C1 segment of cervical spinal cord (tissue), 14 donors: ENCODE data around the gene THADA.
"Not testable (repeated sequence)": the region's sequence is repeated elsewhere in the genome, so short reads cannot be mapped to it uniquely, and the experiment has no call there.

Source experiments
- DNase-seq, 14 donors: peaks; one replicate each; lab custom pipeline; 2025; lab: John Stamatoyannopoulos, UW

Gene THADA

DNA sequence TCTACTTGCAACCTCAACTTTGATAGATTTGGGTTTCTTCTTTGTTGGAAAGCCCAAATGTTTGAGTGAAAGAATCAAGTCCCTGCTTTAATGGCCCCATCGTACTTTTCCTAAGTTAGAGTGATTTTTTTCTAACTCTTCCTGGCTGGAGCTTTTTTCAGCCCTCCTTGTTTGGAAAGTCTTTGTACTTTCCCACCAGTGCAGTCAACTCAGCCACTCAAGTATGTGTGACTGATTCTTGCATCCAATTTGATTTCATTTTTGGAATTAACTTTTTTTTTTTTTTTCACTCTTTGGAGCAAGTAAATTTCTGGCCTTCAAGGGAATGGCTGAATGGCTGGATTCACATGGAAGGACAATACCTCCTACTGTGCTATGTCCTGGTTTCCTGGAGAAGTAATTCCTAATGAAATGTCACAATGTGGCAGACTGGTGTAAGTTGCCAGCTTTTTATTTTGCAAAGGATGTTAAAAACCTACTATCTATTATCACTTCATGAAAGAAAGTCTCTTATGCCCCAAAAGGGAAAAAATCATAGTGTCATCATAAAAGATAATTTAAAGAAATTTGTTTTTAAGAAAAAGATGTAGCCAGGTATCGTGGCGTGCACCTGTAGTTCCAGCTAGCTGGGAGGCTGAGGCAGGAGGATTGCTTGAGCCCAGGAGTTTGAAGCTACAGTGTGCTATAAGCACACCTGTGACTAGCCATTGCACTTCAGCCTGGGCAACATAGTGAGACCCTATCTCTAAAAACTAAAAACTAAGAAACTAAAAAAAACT lies 293.5 kb downstream of the THADA start:
- peak in 1 of 14 donors; percentile 83 for DNase-seq

- DNase-seq = peak in 1 of 14 donors; percentile 73
These were observed 294.9 kb downstream of the THADA start for GRCh38 chr2:43300781-43301583.

- no peak for DNase-seq
These were observed 295.6 kb downstream of the THADA start for GRCh38 chr2:43300222-43300621.

DNA sequence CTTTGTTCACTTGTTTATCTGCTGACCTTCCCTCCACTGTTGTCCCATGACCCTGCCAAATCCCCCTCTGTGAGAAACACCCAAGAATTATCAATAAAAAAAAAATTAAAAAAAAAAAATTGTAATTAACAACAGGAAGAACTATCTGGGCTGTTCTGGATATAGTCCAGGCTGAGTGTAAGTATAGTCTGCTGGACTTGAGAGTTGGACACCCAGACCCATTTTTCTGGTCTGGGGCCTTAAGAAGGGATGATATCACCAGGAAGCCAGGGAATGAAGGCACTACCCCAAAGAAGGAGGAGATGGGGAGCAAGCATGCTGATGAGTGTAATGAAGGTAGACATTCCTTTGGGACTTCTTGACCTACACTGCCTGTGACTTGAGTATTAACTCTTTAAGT lies 297.3 kb downstream of the THADA start:
- no peak for DNase-seq

- not testable (repeated sequence) for DNase-seq
These were observed 298.1 kb downstream of the THADA start for GRCh38 chr2:43297740-43298139.

DNA sequence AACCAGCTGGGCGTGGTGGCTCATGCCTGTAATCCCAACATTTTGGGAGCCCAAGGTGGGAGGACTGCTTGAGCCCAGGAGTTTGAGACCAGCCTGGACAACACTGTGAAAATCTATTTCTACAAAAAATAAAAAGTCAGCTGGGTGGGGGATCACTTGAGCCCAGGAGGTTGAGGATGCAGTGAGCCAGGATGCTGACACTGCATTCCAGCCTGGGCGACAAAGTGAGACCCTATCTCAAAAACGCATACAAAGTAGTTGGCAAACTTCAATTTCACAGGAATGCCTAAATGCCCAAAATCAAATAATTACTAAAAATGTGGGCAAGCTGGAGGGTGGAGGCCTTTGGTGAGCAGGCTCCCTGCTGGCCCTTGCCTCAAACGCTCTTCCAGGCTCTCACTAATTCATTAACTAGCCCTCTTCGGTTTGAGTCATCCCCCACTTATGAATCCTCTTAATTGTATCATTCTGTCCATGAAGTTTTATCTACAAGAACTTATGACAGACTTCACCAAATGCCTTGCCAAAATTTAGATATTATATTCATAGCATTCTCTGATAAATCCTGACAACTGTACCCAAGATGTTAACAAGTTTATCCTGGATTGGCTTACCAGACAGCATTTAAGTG lies 300.8 kb downstream of the THADA start:
- DNase-seq = no peak

DNA sequence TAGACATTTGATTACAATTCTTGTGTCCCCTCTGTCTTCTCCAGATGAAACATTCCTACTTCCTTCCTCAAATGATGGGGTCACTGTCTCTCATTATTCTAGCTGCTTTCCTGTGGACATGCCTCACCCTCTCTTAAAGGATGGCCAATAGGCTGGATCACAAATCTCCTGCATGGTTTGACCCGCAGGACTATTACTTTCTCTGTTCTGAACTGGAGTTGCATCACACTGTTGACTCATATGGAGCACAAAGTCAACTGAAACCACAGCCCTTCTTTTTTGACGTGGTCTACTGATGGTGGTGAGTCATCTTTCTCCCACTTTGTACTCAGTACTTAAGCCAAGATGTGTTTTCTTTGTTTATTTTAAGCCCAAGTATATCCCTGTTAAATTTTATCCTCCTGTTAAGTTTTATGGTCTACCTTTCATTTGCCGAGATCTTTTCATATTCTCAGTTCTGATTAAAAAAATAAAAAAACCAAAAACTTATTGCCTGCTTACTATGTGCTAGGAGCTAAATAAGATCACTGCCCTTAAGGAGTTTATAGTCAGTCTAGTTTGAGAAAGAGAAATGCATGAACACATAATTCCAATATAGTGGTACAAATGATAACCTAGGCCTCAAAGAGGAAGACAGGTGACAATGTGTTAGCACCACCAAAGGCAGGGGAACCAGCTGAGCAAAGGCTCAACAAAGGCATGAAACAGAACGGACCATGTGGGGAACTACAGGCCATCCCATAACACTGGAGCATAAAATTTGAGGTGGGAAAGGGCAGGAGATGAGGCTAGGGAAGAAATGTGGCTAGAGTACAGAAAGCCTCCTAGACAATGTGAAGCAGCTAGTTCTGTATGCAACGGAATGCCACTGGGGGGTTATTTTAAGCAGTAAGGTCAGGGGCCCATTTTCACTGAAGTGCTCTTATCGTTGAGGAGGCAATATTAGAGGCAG lies 301.8 kb downstream of the THADA start:
- DNase-seq = peak in 1 of 14 donors; percentile 17

DNA sequence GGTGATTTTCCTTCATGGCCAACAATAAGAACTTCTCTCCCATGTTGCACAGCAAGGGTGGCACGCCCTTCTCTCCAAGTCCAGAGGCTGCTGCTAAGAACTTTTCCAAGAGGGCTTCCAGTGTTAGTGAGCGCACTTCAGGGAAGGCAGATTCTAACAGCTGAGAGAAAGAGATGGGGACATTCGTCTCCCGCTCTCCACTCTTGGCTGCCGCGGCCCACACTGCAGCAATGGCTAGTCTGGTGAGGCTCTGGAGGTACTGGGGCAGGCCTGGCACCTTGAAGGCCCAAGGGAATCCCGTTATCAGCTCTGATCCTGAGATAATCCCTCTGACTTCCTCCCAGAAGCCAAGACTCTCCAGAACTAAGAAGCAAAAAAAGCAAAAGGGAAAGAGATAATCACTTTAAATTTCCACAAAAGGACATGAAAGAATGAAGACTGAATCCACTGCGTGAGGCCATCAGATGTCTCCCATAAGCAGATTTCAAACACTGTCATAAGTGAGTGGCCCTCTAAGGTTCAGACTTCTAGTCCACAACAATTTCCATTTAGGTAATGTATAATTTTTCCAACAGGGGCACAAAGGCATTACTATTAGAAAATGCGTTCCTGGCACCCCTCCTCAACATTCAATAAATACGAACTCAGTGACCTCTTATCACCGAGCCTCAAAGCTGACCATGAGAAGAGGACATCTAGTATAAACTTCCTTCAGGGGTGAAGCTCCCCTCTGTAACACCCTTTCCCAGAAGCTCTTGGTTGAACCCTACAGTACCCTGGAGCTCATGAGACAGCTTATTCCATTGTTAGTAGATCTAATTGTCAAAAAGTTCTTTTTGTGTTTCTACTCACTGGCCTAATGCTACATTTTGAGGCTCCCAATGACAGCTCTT lies 302.7 kb downstream of the THADA start:
- DNase-seq = no peak

- no peak for DNase-seq
These were observed 303.5 kb downstream of the THADA start for GRCh38 chr2:43292297-43292696.

GRCh38 chr2:43289331-43289730 lies 306.5 kb downstream of the THADA start:
- DNase-seq = no peak

DNA sequence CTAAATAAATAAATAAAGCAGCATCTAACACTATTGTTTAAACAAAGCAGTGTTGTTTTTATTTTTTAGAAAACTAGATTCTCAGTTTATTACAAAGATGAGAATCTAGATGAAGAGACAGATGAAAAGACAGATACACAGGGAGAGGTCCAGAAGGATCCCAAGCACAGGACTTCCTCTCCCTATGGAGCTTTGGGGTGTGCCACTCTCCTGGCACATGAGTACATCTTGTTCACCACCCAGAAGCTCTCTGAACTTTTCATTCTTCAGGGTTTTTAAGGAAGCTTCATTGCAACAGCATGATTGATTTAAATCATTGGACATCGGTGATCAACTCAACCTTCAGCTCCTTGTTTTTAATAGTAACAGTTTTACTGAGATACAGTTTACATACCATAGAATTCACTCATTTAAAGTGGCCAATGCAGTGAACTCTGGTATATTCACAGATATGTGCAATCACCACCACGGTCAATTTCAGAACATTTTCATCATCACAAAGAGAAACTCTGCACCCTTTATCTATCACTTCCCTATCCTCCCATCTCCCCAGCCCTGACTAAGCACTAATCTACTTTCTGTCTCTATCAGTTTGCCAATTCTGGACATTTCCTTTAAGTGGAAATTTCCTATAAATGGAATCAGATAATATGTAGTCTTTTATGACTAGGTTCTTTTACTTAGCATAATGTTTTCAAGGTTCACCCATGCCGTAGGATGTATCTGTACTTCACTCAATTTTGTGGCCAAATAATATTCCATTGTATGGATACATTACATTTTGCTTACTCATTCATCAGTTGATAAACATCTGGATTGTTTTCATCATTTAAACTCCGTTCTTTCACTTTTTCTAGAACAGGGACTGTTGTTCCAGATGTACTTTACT lies 307.2 kb downstream of the THADA start:
- DNase-seq = no peak

DNA sequence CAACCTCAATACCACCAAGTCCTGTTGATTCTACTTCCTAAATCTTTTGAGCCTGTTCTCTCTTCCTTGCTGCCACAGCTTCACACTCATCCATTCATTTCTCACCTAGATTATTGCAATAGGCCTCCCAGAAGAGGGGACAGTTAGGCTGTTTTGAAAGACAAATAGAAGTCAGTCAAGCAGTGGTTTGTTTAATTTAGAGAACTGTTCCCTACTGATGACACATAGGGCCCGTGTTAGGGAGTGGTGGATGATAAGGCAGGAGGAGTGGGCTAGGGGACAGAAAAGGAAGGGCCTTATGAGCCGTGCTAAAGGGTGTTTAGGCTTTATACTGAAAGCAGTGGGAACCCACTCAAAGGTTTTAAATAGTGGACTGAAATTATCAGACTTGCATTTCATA lies 309.9 kb downstream of the THADA start:
- no peak for DNase-seq

DNA sequence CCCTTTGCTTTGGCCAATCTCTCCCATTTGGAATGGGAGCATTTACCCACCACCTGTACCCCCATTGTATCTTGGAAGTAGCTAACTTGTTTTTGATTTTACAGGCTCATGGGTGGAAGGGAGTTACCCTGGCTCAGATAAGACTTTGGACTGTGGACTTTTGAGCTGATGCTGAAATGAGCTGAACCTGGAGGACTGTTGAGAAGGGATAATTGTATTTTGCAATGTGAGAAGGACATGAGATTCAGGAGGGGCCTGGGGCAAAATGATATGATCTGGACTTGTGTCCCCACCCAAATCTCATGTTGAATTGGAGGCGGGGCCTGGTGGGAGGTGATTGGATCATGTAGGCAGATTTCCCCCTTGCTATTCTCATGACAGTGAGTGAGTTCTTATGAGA lies 310.9 kb downstream of the THADA start:
- DNase-seq = no peak

DNA sequence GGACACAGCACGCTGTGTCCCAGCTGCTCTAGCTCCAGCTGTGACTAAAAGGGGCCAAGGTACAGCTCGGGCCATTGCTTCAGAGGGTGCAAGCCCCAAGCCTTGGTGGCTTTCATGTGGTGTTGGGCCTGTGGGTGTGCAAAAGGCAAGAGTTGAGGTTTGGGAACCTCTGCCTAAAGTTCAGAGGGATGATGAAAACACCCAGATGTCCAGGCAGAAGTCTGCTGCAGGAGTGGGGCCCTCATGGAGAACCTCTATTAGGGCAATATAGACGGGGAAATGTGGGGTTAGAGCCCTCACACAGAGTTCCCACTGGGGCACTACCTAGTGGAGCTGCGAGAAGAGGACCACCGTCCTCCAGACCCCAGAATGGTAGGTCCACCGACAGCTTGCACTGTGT lies 311.5 kb downstream of the THADA start:
- not testable (repeated sequence) for DNase-seq

DNA sequence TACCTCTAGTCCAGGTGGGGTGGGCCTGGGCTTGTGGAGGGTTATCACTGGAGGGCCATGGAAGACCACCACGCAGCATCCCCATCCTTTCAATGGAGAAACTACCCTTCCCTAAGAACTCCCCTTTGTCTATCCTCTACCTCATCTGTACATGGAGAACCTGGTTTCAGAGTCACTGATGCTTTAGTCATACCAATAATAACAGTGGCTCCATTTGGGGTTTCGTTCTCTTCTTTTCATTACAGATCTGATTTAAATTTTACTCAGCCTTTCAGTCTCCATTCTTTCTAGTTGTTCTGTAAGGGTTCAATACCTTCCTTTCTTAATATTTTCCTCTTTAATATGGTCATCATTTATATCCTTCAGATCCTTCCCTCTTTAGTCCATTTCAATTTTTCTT lies 314.8 kb downstream of the THADA start:
- no peak for DNase-seq

DNA sequence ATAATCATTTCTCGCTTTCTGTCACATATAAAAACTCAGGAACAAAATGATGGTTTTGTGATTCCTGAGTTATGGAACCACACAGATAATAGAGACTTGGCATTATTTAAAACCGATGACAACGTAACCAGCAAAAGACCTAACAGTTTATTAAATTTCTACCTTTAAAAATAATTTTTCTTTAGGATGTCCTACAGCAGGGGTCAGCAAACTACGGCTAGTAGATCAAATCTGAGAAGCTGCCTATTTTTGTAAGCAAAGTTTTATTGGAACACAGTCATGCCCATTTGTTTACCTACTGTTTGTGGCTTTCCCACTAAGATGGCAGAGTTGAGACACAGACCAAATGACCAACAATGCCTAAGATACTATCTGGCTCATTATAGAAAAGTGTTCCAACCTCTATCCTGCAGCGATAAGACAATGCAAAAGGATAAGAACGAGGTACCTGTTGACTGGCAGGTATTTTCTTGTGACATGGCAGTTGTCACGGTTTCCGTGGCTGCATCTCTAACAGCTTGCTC lies 316.5 kb downstream of the THADA start:
- no peak for DNase-seq

- no peak for DNase-seq
These were observed 317.1 kb downstream of the THADA start for GRCh38 chr2:43278564-43279220.

DNA sequence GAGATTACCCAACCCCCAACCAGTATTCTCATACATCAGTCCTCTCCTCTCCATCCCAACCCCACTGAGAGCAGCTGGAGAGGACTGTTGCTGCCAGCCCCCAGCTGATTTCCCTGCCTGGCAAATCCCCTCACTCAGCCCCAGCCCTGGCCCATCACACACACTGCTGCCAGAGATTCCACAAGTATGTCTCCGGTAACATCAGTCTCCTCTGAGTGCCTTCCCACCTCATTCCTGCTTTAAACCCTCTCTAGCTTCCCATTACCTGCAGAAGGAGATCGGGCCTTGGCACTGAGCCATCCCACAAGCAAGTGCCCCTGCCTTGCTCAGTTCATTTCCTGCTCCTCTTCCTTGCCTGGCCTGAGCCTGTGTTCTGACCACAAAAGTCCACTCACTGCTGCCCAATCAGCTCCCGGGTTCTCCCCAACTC lies 318.9 kb downstream of the THADA start:
- DNase-seq = peak in 1 of 14 donors; percentile 12
